ENCODE measurements around the gene IZUMO4. TPM values are rescaled to one million over a fixed set of nuclear protein-coding genes. Genes with fewer than 3 reads are reported as not detected.
"Not testable (repeated sequence)": the region's sequence is repeated elsewhere in the genome, so short reads cannot be mapped to it uniquely, and the experiment has no call there.

Gene IZUMO4
- polyA plus RNA-seq, 1 donor = 2.9 TPM

DNA sequence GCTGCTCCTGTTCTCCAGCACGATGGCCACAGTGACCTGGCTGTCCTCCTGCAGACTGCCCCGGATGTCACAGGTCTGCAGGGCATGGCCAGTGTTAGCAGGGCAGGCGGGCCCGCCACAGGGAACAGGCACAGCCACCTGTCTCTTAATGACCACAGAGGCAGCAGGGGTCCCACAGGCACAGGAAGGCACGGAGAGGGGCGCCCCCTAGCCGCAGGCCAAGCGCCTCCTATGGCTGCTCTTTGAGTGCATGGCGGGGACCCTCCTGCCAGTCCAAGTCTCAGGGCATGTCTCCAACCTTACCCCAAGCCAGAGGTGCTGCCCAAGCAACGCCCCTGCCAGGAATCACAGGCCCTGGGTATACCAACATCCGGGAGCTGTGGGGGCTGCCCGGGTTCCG lies 14.1 kb downstream of the IZUMO4 start:
- DNase-seq = no peak

DNA sequence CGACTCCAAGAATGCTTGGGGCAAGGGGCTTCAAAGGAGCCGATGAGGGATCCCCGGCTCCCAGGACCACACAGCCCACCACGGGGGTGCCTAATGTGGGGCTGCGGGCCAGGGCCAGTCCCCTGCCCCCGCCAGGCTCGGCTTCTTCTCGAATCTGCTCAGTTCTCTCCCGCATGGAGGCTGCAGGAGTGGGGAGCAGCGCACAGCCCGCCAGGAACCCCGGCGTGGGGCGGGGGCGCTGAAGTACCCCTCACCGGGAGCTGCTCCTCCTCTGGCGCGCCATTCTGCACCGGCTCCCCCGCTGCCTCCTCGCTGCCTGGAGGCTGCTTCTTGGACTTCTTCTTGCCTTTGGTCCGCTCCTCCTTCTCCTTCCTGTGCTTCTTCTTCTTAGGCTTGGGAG lies 14.7 kb downstream of the IZUMO4 start:
- DNase-seq = no peak

DNA sequence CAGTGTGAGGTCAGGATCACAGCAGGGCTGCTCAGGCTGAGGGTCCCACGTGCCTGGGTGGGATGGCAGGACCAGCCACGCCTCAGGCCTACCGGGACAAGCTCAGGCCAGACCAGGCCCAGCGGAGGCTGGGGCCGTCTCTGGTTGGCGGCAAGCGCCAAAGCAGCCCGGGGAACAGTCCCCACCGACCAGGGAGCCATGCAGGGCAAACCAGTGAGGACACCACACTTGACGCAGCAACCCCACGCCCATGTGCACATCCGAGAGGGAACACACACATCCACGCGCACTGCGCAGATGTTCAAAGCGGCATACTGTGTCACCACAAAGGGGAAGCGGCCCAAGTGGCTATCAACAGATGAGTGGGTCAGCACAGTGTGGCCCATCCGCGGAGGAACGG lies 15.2 kb downstream of the IZUMO4 start:
- DNase-seq = no peak

DNA sequence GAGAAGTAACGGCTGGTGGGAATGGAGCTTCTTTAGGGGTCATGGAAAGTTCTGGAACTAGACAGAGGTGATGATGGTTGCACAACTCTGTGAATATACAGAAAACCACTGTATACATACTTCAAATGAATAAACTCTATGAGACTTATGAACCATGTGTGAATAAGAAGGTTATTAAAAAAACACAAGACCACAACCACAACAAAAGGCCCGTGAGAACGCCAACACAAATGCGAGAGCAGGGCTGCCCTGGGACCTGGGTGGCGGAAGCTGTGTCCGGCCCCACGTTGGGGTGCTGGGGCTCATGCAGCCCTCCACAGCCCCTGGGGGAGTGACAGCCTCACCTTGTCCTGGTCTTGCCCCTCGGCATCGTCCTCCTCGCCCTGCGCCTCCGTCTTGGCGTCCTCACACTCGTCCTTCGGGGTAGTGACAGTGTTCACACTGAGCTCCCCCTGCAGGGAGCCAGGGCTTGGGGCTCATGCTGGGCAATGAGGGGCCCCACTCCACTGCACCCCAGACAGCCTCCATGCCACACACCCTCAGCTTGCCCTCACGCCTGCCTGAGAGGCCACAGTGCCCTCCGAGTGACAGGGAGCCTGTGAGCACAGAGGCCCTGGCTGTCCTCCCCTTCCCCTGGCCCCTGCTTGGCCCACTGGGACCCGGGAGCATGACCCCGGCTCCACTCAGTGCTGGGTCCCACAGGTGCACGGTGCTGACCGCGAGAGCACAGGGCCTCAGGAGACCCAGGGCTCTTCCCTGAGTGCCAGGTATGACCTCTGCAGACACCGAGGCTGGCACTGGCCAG lies 16.0 kb downstream of the IZUMO4 start:
- DNase-seq = no peak

DNA sequence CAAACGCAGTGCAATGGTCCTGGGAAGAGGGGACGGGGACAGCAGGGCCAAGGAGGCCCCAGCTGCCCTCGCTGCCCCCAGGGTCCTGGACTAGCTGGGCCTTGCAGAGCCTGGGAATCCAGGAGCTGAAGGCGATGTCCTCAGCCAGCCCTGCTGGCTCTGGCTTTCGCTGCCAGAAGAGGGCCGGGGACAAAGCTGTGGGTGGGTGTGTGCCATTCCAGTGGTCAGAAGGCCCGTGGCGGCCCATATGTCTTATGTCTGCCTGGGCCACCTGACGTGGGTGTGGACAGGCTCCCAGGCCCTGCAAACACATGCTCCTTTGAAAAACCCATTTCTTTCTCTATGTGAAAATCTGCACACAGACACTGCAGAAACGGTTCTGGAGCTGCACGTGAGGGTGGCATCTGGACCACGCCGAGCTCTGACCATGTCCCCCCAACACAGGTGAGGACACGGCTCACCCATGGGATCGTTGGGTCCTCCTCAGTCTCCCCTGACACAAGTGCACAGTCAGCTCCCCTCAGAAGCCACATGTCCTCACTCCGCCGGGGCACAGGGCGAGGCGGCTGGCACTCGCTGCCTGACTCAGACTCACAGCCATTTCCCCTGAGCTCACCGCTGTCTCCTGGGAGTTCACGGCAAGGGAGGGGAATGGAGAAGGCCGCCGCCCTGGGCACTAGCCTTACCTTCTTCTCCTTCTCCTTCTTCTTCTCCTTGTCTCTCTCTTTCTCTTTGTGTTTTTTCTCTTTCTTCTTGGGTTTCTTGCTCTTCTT lies 16.9 kb downstream of the IZUMO4 start:
- no peak for DNase-seq

DNA sequence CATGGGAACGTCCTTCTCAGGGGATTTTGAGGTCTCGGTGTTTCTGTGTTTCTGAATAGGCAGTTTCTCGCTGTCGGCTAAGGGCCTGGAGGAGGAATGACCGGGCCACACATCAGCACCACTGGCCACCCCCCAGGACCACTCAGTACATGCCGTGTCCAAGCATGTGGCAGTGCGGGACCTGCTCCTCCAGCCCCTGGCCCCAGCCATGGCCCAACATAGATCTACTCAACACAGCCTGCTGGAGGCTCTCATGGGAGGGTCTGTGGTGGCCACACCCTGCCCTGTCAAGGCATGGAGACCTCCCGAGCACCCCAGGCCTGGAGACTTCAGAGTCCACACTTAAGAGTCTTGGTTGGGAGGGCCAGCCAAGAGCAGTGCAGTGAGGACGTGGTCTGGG lies 17.5 kb downstream of the IZUMO4 start:
- DNase-seq = no peak

DNA sequence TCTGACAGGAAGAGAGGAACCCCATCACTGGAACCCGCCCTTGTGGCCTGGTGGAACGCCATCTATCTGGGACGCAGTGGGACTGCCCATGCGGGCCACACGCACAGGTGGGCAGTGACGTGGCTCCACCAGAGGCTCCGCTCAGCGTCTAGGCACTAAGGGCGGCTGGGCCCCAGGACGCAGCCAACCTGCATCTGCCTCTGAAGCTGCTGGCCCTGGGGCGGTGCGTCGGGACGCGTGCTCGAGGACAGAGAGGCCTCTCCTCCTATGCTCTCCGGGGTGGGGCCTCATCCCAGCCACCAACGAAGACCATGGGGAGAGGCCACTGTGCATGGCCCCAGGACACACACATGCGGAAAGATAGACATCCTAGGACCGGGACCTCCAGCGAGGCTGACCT lies 18.1 kb downstream of the IZUMO4 start:
- no peak for DNase-seq

DNA sequence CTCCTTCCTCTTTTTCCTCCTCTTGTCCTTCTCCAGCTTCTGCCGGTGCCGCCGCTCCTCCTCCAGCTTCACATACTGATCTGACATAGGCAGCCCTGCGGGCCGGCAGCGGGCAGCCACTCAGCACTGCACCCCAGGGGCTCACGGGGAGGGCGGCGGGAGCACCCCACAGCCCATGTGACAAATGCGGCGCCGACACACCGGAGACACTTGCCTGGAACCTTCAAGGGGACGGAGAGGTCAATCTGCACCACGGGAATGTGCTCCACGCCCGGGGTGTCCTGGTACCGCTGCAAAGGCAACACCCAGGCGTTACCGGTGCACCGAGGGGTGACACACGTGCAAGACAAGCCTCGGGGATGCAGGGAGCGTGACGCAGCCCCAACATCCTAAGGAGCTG lies 18.6 kb downstream of the IZUMO4 start:
- DNase-seq = no peak

DNA sequence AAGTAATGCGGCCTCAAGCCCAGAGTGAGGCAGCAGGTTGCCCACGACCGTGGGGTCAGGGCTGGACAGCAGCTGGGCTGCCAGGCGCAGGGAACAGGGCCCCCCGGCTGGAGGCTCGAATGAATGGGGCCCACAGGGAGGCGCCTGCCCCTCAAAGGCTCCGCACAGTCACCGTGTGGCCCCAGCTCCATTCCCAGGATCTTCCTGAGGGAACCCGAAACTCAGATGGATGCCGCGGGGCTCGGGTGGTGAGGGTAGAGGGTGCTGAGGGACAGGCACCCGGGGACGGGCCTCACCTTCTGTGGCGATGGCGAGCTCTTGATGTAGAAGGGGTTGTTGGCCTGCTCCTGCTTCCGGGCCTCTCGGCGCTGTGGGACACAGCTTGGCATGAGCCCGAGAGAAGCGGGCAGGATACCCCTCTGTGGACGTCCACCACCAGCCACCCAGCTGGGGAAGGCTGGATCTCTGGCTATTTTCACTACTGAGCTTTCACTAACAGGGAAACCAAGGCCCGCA lies 19.3 kb downstream of the IZUMO4 start:
- DNase-seq = no peak

DNA sequence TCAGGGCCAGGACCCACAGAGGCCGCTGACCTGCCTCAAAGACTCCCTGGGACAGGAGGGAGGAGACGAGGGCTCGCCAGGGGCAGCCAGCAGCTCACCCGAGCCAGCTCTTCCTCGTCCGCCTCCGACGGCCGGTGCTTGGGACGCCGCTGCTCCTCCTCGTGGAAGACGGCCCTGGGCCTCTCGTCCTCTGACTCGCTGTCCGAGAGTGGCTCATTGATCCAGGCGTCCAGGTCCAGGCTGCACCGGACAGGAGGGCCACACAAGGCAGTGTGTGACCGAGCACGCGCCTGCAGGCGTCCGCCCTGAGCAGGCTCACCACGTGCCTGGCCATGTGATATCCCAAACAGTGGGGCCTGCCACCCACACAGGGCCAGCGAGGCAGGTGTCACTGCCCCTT lies 19.8 kb downstream of the IZUMO4 start:
- DNase-seq = no peak

DNA sequence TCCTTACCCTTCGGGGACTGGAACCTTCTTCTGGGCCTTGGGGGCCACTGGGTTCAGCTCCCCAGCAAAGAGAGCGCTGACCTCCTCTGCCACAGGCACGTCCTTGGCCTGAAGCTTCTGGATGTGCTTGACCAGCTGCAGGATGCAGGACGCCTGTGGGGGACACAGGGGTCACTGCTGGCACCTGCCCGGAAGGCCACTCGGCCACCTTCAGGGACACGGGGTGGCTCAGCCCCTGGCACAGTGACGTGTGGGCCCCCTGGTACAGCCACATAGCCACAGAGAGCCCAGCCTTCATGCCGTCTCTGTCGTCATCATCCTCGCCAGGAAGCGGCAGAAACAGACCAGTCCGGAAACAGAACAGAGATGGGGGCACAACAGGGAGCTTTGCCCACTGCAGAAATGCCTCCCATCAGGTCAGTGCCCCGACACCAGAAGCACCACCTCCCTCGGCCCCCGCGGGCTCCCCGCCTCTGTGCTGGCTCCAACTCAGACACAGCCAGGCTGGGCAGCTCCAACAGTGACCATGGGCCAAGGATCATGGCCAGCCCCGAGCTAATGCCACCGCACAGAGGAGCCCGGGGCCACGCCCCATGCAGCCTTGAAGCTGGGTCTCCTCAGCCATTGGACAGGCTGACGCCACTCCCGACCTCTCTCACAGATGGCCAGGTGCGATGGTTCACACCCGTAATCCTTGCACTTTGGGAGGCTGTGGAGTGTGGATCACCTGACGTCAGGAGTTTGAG lies 20.7 kb downstream of the IZUMO4 start:
- no peak for DNase-seq

DNA sequence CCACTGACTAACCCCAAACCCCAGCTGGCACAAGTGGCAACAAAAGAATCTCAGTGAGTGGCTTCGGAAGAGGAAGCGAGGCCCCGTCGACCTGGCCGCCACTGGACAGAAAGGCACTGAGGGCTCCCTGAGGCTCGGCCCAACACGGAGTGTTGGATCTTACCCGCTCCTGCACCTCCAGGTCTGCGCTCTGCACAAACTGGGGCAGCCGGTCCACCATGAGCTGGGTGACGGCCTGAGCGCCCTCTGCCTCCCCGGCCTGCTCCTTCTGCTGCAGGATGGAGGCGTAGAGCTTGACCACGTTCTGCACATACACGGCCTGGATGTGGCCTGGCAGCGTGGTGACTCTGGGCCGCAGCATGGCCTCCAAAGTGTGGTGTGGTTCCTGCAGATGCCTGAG lies 21.7 kb downstream of the IZUMO4 start:
- no peak for DNase-seq

DNA sequence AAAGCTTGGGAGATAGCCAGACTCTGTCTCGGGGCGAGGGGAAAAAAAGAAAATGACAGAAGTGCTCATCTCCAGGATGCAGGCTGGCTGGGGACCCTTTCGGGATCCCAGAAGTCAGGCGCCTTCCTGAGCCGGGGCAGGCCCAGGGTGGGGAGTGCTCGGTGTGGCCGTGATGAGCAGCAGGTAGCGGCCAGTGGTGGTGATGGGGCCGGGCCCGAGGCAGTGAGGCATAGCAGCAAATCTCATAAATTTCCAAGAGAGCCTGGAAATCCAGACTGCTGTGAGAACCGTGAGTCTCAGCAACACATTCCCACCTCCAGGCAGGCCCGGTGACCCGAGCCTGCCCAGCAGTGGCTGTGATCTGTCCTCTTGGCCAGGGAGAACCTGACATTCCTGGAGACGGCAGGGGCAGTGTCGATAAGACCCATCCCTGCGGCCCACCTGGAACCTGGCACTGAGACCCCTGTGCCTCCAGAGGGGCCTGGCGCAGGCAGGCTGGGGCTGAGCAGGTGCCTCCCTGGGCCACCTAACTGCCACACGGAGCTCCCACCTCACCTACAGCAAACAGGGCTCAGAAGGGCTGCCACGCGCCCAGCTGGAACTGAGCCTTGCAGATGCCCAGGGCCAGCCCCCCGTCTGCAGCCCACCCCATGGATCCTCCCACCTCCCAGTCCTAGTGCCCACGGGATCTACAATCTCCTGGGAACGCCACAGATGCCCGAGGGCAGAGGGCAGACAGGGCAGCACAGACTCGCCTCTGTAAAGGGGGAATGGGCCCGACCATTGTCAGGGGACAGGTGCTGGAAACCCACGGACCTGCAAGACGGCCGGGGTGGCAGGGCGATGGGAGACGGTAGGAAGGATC lies 23.4 kb downstream of the IZUMO4 start:
- DNase-seq = no peak

DNA sequence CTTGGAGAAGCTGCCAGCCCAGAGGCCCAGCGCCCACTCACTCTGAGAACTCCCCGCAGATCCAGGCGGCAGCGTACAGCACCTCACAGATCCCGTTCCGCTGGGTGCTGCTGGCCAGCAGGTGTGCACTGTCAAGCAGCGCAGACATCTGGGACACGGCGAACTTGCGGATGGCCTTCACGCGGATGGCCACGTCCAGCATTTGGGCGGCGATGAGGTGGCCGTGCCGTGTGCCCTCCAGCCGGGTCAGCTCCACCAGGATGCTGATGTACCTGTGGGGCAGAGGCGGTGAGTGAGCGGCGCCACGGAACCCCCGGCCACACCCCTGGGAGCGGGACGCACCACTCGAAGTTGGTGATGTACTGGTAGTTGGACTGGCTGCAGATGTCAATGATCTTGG lies 24.1 kb downstream of the IZUMO4 start:
- no peak for DNase-seq

DNA sequence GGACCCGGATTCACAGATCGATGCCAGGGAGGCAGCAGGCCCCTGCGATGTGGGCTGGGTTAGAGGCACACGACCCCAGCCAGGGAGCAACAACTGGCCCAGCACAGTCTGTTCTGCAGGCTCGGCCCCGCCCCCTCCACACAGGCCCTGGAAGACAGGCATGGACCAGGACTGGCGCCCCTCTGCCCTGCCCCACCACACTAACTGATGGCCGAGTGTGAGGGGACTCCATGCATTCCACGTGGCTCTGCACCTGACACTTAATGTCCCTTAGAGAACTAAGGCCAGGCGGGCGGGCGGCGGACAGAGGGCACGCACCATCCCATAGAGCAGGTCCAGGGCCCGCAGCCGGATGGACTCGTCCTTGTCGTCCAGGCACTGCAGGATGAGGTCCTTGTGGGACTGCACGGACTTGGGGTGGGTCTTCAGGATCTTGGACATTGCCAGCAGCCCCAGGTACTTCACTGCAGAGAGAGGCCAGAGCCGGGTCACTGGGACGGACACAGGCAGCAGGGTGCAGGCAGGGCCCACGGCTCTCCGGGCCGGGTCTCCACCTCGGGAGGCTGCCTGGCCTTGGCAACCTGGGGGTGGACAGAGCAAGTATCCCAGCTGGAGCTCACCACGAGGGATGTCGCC lies 24.8 kb downstream of the IZUMO4 start:
- DNase-seq = no peak

DNA sequence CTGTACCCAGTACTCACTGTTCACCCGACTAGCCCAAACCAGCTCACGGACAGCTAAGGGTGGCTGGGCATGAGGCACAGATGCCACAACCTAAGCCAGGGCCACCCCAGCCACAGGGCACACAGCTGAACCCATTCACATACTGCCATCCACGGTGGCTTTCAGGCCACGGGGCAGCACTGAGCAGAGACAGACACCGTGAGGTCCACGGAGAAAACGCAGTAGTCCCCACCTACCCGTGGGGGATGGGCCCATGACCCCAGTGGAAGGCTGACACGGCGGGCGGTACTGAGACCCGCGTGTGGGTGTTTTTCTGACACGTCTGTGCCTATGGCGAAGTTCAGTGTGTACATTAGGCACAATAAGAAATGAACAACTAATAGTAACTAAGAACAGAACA lies 25.5 kb downstream of the IZUMO4 start:
- DNase-seq = no peak

DNA sequence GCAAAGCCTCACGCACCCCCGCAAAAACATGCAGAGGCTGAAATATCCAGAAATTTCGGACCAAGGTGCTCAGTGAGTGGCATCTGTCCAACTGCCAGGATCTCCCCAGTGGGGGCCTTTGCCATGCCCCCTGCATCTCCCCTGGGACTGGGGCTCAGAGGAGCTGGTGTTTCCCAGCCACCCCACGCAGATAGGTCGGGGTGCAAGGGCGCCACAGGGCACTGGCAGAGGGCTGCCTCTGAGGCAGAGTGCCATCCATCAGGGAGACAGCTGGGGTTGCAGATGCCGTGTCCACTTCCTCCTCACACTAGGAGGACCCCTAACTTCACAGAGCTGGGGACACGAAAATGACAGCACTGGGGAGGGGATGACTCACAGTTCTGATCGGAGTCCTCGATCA lies 26.3 kb downstream of the IZUMO4 start:
- DNase-seq = no peak

DNA sequence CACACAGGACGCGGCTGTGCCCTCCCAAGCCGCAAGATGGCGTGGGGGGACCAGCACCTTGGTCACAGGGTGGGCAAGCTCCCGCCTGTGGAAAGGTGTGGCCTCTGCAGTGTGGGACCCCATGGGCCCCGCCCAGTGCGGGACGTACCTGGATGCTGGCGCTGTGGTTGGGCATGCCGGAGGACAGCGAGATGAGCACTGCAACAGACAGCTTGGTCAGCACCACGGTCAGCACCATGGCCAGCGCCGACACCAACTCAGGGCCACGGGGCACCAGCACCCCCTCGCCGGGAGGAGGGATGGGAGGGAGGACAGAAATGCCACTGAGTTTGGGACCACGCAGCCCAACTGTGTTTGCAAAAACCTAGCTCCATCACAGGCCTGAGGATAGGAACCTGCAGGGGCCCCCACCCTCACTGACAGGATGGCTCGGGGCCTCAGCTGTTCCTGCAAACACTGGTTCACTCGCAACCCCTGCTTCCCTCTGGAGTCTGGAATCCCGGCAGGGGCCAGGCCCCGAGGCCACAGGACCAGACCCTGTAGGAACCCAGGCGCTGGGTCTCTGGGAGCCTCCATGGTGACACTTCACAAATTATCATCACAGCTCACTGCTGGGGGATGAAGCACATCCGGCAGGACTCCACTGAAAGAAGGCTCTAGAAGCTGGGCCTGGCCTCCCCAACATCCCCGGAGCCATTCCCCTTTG lies 27.1 kb downstream of the IZUMO4 start:
- DNase-seq = no peak

DNA sequence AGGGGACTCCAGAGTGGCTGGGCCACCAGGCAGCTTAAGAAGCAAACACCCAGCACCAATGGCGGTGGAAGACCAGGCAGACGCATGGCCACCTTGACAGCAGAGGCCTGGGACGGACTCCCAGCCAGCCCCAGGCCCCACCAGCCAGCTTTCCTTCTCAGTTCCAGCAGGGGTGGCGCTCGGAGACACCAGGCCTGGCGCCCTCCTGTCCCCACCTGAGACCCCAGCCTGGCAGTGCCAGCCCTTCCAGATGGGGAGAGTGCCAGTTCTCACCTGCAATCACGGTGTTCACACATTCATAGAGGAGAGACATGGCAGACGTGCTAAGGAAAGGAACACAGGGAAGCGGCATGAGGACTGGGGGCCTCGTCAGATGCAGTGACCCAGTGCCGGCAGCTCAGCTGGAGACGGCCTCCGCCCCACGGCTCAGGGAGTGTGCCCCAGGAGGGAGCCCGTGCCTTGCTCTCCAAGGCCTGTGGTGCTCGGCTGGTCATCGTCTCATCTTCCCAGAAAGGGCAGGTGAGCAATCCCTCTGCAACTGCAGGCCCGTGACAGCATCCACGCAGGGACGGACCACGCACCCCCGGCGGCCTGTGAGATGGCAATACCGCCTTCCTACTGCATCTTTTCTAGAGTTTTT lies 30.3 kb downstream of the IZUMO4 start:
- no peak for DNase-seq

DNA sequence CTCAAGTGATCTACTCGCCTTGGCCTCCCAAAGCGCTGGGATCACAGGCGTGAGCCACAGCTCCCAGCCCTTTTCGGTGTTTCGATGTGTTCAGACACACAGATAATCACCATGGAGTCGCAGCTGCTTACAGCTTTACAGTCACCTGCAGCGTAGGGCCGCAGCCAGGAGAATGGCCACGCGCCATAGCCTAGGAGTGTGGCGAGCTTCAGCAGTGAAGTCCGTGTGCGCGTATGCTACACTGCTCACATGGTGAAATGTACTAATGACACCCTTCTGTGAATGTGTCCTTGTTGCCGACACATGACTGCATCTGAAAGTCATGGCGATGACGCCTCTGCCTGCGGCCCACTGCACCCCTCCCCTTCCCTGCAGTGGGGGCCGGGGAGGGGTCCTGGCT lies 31.0 kb downstream of the IZUMO4 start:
- DNase-seq = no peak

DNA sequence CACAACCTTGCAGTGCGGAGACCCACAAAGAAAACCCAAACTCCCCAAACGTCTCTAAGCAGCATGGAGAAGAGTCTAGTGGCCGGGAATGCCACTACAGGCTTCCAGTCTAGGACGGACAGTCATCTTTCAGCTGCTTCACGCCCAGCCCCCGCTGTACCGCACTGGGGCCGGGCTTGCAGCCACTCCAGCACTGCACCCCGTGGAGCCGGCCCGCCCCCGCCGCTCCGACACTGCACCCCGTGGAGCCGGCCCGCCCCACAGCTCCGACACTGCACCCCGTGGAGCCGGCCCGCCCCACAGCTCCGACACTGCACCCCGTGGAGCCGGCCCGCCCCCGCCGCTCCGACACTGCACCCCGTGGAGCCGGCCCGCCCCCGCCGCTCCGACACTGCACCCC lies 31.5 kb downstream of the IZUMO4 start:
- DNase-seq = not testable (repeated sequence)
